Peyer's patch (tissue), 4 donors: ENCODE data around the gene MND1. TPM values are rescaled to one million over a fixed set of nuclear protein-coding genes. Genes with fewer than 3 reads are reported as not detected.
"Not testable (repeated sequence)": the region's sequence is repeated elsewhere in the genome, so short reads cannot be mapped to it uniquely, and the experiment has no call there.

Experiments
- DNase-seq, 3 donors: peaks; one replicate each; pipeline ENCODE4 v3.0.0-alpha.2; 2017 to 2019
- H3K27ac ChIP-seq, 4 donors: fragments of 200-600 bp; sonication (generic); one replicate each; pipeline ENCODE4 v1.5.1; 2016 to 2019
- H3K27me3 ChIP-seq, 2 donors: fragments of 200-600 bp; sonication (generic); one replicate each; pipeline ENCODE4 v1.5.1; 2019
- H3K36me3 ChIP-seq, 3 donors: fragments of 200-600 bp; sonication (generic); one replicate each; pipeline ENCODE4 v1.5.1; 2016 to 2019
- H3K4me1 ChIP-seq, 4 donors: fragments of 200-600 bp; sonication (generic); one replicate each; pipeline ENCODE4 v1.5.1; 2016 to 2019
- H3K4me3 ChIP-seq, 4 donors: fragments of 200-600 bp; sonication (generic); 1 replicate in 3 of 4; 2 replicates in 1 of 4; pipeline ENCODE4 v1.5.1; 2016 to 2019; ENCODE audit warnings: mild to moderate bottlenecking in 1 of 4
- H3K9me3 ChIP-seq, 4 donors: fragments of 200-600 bp; sonication (generic); one replicate each; pipeline ENCODE4 v1.5.1; 2016 to 2019; ENCODE audit warnings: mild to moderate bottlenecking in 1 of 4
- CTCF ChIP-seq, 6 experiments: fragments of 450-650 bp in 4 of 6; fragments of 200-600 bp in 2 of 6; sonication (generic) in 1 of 6; IDR thresholded peaks; one replicate each; pipeline ENCODE4 v1.5.1; 2017 to 2019; ENCODE audit warnings: antibody characterized with exemption in 6 of 6, mild to moderate bottlenecking in 3 of 6, moderate library complexity in 1 of 6
- POLR2A ChIP-seq, 2 donors: fragments of 450-650 bp; IDR thresholded peaks; one replicate each; pipeline ENCODE4 v1.5.1; 2017; ENCODE audit warnings: antibody characterized with exemption in 2 of 2, mild to moderate bottlenecking in 2 of 2, moderate library complexity in 2 of 2
- total RNA-seq, 4 donors: library from RNA; depleted of rRNA; stranded (reverse); fragments of >200 nt; gene quantifications; one replicate each; pipeline ENCODE4 v1.1.0, GENCODE V29; 2016

Gene MND1
- total RNA-seq, 4 donors from 2014 or later = 3.5 to 7.4 TPM; not detected in 2

DNA sequence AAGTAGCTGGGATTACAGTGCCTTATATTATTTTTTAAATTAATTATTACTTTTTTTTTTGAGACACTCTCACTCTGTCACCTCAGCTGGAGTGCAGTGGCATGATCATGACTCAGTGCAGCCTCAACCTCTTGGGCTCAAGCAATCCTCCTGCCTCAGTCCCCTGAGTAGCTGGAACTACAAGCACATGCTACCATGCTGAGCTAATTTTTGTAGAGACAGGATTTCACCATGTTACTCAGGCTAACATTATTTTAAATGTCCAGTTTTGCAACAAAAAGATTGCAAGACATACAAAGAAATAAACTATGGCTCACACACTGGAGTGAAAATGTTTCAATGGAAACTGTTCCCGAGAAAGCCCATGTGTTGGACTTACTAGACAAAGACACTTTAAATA lies 59.2 kb downstream of the MND1 start:
- no peak for DNase-seq
- Histone ChIP-seq H3K4me3 (no peak overlapping the region), H3K4me1 (no peaks in the 10 kb centered on the region), H3K27me3 (no peaks in the 10 kb centered on the region), H3K27ac (no peak overlapping the region), H3K36me3 (no peaks in the 10 kb centered on the region), H3K9me3 (no peaks in the 10 kb centered on the region)
- no peak for TF ChIP-seq POLR2A (IDR thresholded peaks at IDR 0.05)
- no peak for TF ChIP-seq CTCF (IDR thresholded peaks at IDR 0.05)

GRCh38 chr4:153407906-153408305 lies 63.4 kb downstream of the MND1 start:
- no peaks in the 10 kb centered on the region for H3K9me3 ChIP-seq
- DNase-seq = no peak
- no peaks in the 10 kb centered on the region for H3K27me3 ChIP-seq
- no peak overlapping the region for H3K27ac ChIP-seq
- TF ChIP-seq CTCF (IDR thresholded peaks at IDR 0.05) (no peak), POLR2A (IDR thresholded peaks at IDR 0.05) (no peak)
- no peaks in the 10 kb centered on the region for H3K4me1 ChIP-seq
- no peak overlapping the region for H3K4me3 ChIP-seq
- no peaks in the 10 kb centered on the region for H3K36me3 ChIP-seq

- Histone ChIP-seq H3K27me3 (no peaks in the 10 kb centered on the region), H3K27ac (no peak overlapping the region), H3K4me1 (no peaks in the 10 kb centered on the region), H3K4me3 (no peak overlapping the region), H3K9me3 (no peaks in the 10 kb centered on the region), H3K36me3 (no peaks in the 10 kb centered on the region)
- TF ChIP-seq POLR2A (IDR thresholded peaks at IDR 0.05) (no peak), CTCF (IDR thresholded peaks at IDR 0.05) (no peak)
- DNase-seq = no peak
These were observed 64.4 kb downstream of the MND1 start for GRCh38 chr4:153408932-153409331.

DNA sequence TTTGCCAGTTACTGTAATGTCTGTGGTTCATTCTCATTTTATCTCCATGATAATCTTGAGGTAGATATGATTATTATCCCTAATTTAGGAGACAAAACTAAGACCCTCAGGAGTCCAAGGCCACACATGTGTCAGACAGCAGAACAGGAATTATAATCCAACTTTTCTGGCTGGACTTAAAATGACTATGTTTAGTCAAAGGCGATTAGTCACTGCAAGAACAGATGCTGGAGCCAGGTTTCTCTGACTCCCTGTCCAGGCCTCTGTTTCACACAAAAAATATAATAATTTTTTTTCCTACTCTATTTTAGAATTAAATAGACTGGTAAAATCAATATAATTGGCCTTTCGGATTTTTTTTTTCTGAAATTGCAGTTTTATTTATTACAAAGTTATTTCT lies 64.9 kb downstream of the MND1 start:
- no peaks in the 10 kb centered on the region for H3K4me1 ChIP-seq
- no peaks in the 10 kb centered on the region for H3K27me3 ChIP-seq
- no peak overlapping the region for H3K27ac ChIP-seq
- H3K9me3 ChIP-seq = no peaks in the 10 kb centered on the region
- H3K36me3 ChIP-seq = no peaks in the 10 kb centered on the region
- TF ChIP-seq POLR2A (IDR thresholded peaks at IDR 0.05) = no peak
- no peak for TF ChIP-seq CTCF (IDR thresholded peaks at IDR 0.05)
- no peak overlapping the region for H3K4me3 ChIP-seq
- no peak for DNase-seq

DNA sequence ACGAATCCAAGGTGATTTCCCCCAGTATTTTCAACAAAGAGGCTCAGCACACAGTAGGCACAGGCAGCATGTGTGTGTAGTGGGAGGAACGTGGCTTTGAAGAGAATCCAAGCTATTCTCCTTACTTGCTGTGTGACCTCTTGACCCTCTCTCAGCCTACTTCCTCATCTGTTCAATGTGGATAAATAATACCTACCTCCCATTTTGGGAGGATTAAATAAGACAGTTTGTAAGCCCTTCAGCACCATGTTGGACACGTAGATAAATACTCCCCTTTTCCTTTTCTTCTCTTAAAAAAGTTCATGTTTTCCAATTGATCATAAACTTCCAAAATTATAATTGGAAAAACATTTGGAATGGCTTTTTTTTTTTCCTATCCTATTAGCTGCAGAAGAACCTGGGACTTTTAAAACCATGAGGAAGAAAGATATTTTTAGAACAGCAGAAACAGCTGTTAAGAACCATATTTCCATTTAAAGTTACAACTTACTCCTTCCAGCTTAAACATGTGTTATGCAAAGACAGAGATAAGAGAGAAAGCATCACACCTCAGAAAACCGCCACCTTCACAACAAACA lies 65.5 kb downstream of the MND1 start:
- DNase-seq = no peak
- H3K27ac ChIP-seq = no peak overlapping the region
- no peaks in the 10 kb centered on the region for H3K27me3 ChIP-seq
- H3K4me1 ChIP-seq = no peaks in the 10 kb centered on the region
- TF ChIP-seq POLR2A (IDR thresholded peaks at IDR 0.05) (no peak), CTCF (IDR thresholded peaks at IDR 0.05) (no peak)
- H3K9me3 ChIP-seq = no peaks in the 10 kb centered on the region
- H3K4me3 ChIP-seq = no peak overlapping the region
- no peaks in the 10 kb centered on the region for H3K36me3 ChIP-seq

DNA sequence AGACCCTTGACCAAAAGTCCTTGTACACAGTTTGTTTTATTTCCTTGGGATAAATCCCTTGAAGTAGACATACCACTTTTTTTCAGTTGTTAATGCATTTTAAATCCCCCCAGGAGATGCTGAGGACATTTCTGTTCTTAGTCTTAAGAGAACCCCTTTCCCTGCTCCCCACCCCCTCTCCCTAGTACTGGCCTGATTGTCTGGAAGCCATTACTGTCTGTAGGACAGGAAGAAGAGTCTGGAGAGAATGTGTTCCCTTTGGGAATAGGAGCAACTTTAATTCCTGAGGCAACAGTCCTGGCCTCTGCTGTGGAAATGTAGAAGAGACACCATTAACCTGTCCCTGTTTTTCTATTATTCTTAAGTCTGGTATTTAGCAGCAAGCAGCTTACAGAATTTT lies 69.4 kb downstream of the MND1 start:
- Histone ChIP-seq H3K9me3 (no peaks in the 10 kb centered on the region), H3K4me3 (no peak overlapping the region), H3K4me1 (no peaks in the 10 kb centered on the region), H3K27ac (no peak overlapping the region), H3K36me3 (no peaks in the 10 kb centered on the region), H3K27me3 (no peaks in the 10 kb centered on the region)
- no peak for DNase-seq
- no peak for TF ChIP-seq POLR2A (IDR thresholded peaks at IDR 0.05)
- no peak for TF ChIP-seq CTCF (IDR thresholded peaks at IDR 0.05)

DNA sequence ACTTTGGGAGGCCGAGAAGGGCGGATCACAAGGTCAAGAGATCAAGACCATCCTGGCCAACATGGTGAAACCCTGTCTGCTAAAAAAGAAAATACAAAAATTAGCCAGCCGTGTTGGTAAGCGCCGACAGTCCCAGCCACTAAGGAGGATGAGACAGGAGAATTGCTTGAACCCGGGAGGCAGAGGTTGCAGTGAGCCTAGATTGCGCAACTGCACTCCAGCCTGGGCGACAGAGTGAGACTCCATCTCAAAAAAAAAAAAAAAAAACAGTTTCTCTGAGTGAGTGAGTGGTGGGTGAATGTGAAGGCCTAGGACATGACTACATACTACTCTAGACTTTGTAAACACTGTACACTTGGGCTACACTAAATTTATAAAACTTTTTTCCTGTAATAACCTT lies 72.0 kb downstream of the MND1 start:
- H3K4me1 ChIP-seq, H3K27me3 ChIP-seq, DNase-seq, H3K27ac ChIP-seq, H3K9me3 ChIP-seq, H3K36me3 ChIP-seq, H3K4me3 ChIP-seq: not testable (repeated sequence)
